GM12801 (cell line): ENCODE results near the gene SERINC2.

Experiments used
- TF ChIP-seq, protein P1 (sequence below): IDR thresholded peaks from one replicate; pipeline ENCODE4 v1.5.1; 2011; ENCODE audit warnings: control low read depth; ENCODE audit not compliant: insufficient read length; ENCODE audit errors: extremely low read depth

SERINC2 gene

DNA sequence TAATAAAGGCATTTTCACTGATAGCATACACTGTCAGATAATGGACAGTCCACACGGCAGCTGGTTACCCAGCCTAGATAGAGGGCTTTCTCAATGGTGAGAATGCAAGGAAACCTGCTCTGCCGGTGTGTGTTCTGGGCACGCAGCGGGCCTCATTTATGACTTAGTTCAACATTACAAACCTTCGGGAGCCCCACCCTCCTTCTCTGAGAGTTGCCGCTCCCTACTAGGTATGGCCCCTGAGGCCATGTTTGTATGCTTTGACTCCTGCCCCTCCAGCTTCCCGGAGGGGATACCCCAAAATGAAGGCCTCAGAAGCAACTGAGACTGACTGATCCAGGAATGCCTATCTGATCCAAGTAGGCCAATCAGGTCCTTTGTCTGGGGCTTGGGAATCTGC, 22.9 kb upstream of the SERINC2 start:
- TF ChIP-seq, protein P1, sequence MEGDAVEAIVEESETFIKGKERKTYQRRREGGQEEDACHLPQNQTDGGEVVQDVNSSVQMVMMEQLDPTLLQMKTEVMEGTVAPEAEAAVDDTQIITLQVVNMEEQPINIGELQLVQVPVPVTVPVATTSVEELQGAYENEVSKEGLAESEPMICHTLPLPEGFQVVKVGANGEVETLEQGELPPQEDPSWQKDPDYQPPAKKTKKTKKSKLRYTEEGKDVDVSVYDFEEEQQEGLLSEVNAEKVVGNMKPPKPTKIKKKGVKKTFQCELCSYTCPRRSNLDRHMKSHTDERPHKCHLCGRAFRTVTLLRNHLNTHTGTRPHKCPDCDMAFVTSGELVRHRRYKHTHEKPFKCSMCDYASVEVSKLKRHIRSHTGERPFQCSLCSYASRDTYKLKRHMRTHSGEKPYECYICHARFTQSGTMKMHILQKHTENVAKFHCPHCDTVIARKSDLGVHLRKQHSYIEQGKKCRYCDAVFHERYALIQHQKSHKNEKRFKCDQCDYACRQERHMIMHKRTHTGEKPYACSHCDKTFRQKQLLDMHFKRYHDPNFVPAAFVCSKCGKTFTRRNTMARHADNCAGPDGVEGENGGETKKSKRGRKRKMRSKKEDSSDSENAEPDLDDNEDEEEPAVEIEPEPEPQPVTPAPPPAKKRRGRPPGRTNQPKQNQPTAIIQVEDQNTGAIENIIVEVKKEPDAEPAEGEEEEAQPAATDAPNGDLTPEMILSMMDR = no peak

DNA sequence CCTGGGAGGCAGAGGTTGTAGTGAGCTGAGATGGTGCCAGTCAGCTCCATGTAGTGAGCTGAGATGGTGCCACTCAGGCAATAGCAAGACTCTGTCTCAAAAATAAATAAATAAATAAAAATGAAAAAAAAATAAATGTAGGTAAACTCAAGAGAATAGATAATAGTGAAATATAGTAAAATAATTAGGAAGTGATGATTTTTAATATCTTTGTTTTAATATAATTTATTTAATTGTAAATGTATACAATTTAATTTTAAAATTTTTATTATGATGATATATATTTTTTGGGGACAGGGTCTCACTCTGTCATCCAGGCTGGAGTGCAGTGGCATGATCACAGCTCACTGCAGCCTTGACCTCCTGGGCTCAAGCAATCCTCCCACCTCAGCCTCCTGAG, 19.6 kb upstream of the SERINC2 start:
- TF ChIP-seq, protein P1 = no peak

DNA sequence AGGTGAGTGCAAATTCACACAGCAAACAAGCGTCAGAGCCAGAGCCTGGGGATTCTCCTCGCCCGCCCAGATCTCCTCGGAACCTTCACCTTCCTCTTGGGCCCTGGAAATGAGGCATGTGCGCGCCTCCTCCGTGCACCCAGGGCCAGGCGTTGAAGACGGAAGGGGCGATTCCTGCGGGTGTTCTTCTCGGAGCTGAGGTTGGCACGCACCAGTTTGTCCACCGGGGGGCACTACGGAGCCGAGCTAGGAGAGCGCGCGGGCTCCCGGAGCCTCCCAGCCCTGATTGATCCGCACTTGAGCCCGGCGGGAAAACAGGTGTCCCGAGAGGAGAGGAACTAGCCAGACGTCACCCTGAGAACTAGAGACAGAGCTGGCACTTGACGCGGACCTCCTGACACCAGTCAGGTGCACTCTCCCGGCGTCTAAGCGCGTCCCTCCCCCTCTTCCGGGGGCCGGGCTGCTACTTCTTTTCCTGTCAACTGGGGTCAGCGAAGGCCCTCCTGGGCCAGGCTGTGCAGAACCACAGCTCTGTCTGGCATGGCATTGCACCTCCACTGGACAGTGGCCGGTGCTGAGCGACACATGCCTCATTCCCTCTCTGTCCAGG, 18.3 kb upstream of the SERINC2 start:
- TF ChIP-seq, protein P1 = no peak

DNA sequence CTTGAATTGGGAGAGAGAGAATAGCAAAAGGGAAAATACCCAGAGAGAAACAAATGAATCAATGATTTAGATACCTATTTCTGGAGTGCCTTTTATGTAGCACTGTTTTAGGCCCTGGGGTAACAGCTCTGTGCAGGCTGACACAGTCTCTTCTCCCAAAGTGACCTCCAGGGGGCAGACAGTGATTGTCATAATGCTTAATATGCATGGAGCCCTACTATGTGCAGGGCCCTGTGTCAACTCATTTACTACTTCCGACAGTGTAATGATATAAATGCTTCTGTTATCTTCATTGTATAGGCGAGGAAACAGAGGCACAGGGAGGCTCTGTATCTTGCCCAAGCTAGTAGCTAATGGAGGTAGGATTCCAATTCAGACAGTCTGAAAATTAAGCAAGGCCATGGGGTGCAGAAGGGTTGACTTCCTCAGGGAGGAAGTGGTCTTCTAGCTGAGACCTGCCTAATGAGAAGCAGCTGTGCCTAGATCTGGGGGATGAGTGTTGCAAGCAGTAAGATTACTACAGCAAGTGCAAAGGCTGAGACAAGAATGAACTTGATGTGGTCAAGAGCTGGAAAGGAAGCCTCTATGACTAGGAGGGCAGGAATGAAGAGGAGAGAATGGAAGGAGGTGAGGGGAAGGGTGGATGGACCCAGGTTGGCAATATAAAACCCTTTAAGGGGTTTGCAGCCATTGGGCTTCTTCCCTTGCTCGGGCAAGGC, 16.2 kb upstream of the SERINC2 start:
- TF ChIP-seq, protein P1 = no peak

DNA sequence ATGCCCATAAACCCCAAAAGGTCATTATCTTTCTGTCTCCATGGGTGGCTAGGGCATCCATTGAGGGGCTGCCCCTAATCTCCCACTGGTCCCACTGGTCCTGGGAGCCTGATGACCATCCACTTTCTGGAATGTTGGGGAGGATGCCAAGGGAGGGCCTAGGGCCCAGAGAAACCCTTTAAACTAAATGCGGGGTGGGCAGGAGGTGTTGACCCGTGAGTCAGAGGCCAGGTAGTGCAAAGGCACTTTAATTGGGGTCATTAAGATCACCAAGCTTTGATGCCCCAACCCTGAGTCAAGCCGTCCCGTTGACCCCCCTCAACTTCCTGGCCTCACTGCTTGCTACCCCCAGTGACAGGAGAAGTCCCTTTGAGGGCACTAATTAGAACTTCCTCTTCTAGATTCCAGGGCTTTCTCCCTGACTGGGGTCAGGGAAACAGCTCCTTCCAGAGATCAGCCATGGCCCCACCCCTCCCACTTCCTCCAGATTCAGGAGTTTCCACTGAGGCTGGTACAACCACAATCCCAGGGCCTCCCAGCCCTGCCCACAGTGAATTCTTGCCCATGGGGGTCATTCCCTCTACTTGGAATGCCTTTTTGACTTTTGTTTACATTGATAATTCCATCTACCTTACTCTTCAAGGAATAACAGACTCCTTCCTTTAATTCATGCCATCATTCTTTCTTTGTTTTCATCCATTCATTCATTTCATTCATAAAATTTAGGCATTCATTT, 15.5 kb upstream of the SERINC2 start:
- TF ChIP-seq, protein P1 = no peak

DNA sequence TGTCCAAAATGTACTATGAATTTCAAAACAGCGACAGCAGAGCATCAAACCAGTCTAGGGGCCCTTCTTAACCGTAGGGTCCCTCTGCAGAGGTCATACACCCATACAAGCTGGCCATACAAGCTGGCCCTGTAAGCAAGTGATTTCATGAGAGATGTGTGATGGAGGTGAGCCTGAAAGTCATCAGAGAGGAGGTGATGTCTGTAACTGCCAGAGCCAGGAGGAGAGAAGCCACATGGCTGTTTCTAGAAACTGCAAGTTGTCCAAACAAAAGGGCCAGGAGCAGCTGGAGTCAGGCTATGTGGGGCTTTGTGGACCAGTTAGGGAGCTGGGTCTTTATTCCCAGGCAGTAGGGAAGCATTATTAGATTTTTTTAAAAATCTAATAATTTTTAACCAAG, 14.8 kb upstream of the SERINC2 start:
- TF ChIP-seq, protein P1 = no peak

DNA sequence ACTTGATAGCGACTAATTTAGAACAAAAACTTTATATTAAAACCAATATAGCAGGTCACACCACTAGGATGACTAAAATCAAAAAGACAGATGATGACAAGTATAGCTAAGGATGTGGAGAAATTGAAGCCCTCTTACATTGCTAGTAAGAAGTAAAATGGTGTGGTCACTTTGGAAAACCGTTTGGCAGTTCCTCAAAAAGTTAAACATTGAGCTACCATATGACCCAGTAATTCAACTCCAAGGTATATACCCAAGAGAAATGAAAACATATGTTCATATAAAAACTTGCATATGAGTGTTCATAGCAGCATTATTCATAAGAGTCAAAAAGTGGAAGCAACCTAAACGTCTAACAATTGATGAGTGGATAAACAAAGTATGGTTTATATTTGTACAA, 13.0 kb upstream of the SERINC2 start:
- TF ChIP-seq, protein P1 = no peak
